Measurements from ENCODE around the gene FAM72A.
"Not testable (repeated sequence)": the region's sequence is repeated elsewhere in the genome, so short reads cannot be mapped to it uniquely, and the experiment has no call there.

- not testable (repeated sequence) for TF ChIP-seq CTCF (IDR thresholded peaks at IDR 0.05; ENCODE audit: low read length); EZH2 (optimal IDR thresholded peaks at IDR 0.05; ENCODE audit: low read depth, low read length)
Measured at GRCh38 chr1:206215600-206216392, 13.2 kb upstream of the FAM72A start.

Data from MM.1S (cell line).